ENCODE measurements around the gene PTTG1IP.

DNA sequence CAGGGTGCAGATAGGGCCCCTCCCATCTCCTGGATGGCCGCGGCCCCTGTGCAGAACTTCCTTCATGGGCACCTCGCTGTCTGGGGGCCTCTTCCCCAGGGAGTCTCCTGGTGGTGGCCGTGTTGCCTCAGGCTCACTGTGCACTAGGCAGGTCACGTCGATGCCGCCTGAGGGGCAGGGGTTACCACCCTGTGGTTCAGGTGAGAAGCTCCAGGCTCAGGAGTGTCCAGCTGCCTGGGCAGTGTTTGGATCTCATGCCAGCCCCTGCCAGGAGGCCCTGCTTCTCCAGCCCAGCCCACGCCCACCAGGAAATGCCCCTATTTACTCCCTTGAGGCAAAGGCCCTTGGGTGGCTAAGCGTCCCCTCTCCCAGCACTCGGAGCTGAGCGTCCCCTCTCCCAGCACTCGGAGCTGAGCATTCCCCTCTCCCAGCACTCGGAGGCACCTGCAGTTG is 45.1 kb upstream of the PTTG1IP start:
- TF ChIP-seq, protein P1, sequence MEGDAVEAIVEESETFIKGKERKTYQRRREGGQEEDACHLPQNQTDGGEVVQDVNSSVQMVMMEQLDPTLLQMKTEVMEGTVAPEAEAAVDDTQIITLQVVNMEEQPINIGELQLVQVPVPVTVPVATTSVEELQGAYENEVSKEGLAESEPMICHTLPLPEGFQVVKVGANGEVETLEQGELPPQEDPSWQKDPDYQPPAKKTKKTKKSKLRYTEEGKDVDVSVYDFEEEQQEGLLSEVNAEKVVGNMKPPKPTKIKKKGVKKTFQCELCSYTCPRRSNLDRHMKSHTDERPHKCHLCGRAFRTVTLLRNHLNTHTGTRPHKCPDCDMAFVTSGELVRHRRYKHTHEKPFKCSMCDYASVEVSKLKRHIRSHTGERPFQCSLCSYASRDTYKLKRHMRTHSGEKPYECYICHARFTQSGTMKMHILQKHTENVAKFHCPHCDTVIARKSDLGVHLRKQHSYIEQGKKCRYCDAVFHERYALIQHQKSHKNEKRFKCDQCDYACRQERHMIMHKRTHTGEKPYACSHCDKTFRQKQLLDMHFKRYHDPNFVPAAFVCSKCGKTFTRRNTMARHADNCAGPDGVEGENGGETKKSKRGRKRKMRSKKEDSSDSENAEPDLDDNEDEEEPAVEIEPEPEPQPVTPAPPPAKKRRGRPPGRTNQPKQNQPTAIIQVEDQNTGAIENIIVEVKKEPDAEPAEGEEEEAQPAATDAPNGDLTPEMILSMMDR (IDR thresholded peaks at IDR 0.05): no peak
- no peak for TF ChIP-seq EP300 (IDR thresholded peaks at IDR 0.05; ENCODE audit: low read depth)
- TF ChIP-seq POLR2AphosphoS5 (IDR thresholded peaks at IDR 0.05): no peak

All from transverse colon (tissue), 4 donors.